ENCODE measurements around the gene CD93.

- TF ChIP-seq POLR2A (IDR thresholded peaks at IDR 0.05) (no peak), CTCF (IDR thresholded peaks at IDR 0.05) (no peak)
These were observed 40.3 kb upstream of the CD93 start for GRCh38 chr20:23126281-23127061.

Data from testis (tissue), 2 donors.